ENCODE results near the gene RYR1. TPM values are rescaled to one million over a fixed set of nuclear protein-coding genes. Genes with fewer than 3 reads are reported as not detected.
A peak's percentile ranks its signal among the peaks of the same experiment; 100 is the strongest.

The RYR1 gene
- polyA plus RNA-seq, 1 experiment: not detected

DNA sequence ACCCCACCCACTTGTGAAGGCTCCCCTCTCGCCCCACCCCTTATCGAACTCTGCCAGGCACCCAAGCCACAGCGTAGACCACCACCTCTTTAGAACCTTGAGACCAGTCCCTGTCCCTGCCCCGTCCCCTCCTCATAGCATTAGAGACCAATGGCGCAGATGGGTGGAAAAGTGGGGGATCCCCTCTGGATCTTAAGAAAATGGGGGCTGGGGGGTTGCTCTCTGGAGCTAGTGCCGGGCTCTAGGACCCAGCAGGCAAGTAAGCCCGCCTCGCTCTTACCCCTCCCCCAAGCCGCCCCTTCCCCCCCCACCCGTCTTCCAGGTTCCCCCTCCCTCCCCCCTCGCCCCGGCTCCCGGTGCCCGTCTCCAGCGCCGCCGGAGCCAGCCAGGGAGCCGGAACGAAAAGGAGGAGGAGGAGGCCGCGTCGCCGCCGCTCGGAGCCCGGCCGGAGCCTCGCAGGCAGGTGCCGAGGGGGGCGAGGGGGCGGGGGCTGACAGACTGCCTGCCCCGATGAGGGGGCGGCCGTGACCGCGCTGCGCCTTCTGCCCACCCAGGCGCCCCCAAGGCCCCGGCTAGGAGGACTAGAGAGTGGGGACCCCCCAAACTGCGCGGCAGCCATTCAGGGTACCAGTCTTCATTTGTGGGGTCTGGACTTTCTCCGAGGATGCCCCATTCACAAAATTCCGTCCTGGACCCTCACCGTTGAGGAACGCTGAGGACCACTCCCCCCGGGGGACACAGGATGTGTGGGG, 45.0 kb upstream of the RYR1 start, which contains the start of gene SPRED3:
TSS of gene SPRED3 (plus strand) at position 349 of the 752 bp plus-strand sequence. CDS start 1,606 bp downstream, outside the sequence.
- ChIA-PET POLR2A (interaction anchor here (0.6 to 3.5 kb wide), 9 partner anchors 11 to 807 kb away, joined by 3 to 49 read pairs (median 4); partner anchors contain the start of genes CATSPERG, EIF3K, FAM98C and PSMD8), CTCF (interaction anchor here (1.0 to 2.7 kb wide), 8 partner anchors 14 to 486 kb away, joined by 3 to 41 read pairs (median 6); partner anchors contain the start of genes EIF3K, FAM98C and PSMD8)
- H3K27ac ChIP-seq (ENCODE audit: low read depth, low read length): peak within 1 kb of the TSS; percentile 77
- H3K9me3 ChIP-seq (ENCODE audit: control insufficient read depth, insufficient read depth, low read length): peaks cover 4% of the 10 kb centered on the region; the same call in 1 of the 2 replicates
- peak within 1 kb of the TSS; percentile 93 for H3K4me3 ChIP-seq (ENCODE audit: low read depth, low read length)
- TF ChIP-seq, protein P1, sequence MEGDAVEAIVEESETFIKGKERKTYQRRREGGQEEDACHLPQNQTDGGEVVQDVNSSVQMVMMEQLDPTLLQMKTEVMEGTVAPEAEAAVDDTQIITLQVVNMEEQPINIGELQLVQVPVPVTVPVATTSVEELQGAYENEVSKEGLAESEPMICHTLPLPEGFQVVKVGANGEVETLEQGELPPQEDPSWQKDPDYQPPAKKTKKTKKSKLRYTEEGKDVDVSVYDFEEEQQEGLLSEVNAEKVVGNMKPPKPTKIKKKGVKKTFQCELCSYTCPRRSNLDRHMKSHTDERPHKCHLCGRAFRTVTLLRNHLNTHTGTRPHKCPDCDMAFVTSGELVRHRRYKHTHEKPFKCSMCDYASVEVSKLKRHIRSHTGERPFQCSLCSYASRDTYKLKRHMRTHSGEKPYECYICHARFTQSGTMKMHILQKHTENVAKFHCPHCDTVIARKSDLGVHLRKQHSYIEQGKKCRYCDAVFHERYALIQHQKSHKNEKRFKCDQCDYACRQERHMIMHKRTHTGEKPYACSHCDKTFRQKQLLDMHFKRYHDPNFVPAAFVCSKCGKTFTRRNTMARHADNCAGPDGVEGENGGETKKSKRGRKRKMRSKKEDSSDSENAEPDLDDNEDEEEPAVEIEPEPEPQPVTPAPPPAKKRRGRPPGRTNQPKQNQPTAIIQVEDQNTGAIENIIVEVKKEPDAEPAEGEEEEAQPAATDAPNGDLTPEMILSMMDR (IDR thresholded peaks at IDR 0.05; ENCODE audit: low read depth, low read length): no peak
- DNase-seq (ENCODE audit: low read depth, low spot score): no peak
- H3K27me3 ChIP-seq (ENCODE audit: control insufficient read depth, insufficient read depth, low read length): no peaks in the 10 kb centered on the region

DNA sequence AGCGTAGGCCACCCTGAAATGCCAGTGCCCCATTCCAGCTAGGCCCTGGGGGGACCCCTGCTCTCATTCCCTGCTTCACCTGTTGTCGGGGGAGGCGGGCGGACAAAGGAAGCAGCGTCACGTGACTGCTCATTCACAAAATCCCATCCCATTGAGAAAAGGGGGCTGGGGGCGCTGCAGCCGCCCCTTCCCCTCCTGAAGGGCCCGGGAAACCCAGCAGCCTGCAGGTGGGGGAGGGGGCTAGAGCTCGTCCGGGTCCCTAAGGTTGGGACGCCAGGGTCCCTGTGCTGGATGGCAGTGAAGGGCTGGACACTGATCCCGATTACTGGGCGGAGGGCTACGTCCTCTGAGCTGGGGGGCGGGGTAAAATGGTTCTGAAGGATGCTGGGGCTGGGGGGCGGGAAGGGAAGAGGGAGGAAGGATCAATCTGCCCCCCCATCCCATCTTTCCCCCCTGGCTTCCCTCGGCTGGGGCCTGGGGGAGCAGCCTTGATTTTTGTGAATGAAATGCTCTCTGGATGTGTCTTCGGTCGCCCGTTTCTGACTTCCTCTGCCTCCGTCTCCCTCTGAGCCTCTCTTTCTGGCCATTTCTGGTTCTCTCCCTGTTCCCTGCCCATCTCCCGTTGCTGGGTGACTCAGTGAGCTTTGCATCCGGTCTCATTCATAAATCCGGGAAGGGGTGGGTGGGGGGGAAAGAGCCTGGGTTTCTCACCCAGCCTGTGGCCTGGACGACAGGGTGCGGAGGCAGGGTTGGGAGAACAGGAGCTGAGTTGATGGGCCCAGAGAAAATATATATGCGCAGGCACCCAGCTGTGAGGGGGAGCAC, 44.2 kb upstream of the RYR1 start:
- TF ChIP-seq, protein P1 (IDR thresholded peaks at IDR 0.05; ENCODE audit: low read depth, low read length): no peak
- CTCF ChIA-PET: interaction anchor here (0.6 to 2.7 kb wide), 6 partner anchors 10 to 1518 kb away, joined by 3 to 41 read pairs (median 5); partner anchors contain the start of genes CATSPERG and FAM98C

DNA sequence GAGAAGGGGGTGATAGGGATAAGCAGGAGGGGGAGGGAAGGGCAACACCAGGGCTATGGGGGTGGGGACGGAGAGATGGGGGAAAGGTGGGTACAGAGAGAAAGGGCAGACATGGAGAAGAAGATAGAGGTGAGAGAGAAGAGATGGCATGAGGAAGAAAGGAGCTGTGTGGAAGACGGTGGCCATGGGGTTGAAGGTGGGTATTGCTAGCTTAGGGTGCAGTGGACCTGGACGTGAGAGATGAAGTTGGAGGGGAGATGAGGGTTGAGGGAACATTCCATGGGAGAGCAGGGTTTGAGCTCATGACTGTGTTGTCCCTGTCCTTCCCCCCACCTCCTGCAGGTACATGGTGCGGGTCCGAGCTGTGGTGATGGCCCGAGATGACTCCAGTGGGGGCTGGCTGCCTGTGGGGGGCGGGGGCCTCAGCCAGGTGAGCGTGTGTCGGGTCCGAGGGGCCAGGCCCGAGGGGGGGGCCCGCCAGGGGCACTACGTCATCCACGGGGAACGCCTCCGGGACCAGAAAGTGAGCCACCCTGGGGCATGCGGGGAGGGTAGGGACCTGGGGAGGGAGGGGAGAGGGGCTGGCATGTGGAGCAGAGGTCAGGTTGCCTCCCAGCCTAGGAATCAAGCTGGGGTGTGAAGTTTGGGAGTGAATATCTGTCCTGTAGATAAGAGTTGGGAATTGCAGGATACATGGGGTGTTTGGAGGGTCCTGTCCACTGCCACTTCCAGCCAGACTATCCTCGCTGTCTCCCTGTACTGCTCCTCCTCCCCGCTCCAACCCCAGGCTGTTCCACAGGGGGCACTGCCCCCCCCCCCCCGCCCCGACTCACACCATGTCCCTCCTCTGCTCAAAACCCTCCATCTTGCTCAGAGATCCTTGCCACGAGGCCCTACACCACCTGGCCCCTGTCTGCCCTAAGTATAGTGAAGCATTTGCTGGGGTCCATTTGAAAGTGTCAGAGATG, 43.2 kb upstream of the RYR1 start:
- Histone ChIP-seq H3K4me3 (ENCODE audit: low read depth, low read length) (peak overlapping the region; percentile 93), H3K27me3 (ENCODE audit: control insufficient read depth, insufficient read depth, low read length) (no peaks in the 10 kb centered on the region), H3K9me3 (ENCODE audit: control insufficient read depth, insufficient read depth, low read length) (peaks cover 11% of the 10 kb centered on the region; the same call in 1 of the 2 replicates), H3K27ac (ENCODE audit: low read depth, low read length) (no peak overlapping the region)
- ChIA-PET CTCF (interaction anchor here (0.5 to 2.7 kb wide), 7 partner anchors 10 to 1517 kb away, joined by 3 to 41 read pairs (median 4); partner anchors contain the start of genes CATSPERG and FAM98C), POLR2A (interaction anchor here (3.5 kb wide), 2 partner anchors 13 to 15 kb away, joined by 29 to 49 read pairs; partner anchors contain the start of genes FAM98C and PSMD8)
- TF ChIP-seq, protein P1 (IDR thresholded peaks at IDR 0.05; ENCODE audit: low read depth, low read length): no peak
- DNase-seq (ENCODE audit: low read depth, low spot score): no peak

More for the DNA sequence above, 44.2 kb upstream of the RYR1 start:
- Histone ChIP-seq H3K27ac (ENCODE audit: low read depth, low read length) (peak overlapping the region; percentile 77), H3K9me3 (ENCODE audit: control insufficient read depth, insufficient read depth, low read length) (peaks cover 4% of the 10 kb centered on the region; the same call in 1 of the 2 replicates), H3K4me3 (ENCODE audit: low read depth, low read length) (peak overlapping the region; percentile 93), H3K27me3 (ENCODE audit: control insufficient read depth, insufficient read depth, low read length) (no peaks in the 10 kb centered on the region)
- peak; percentile 30 for DNase-seq (ENCODE audit: low read depth, low spot score)
- POLR2A ChIA-PET: interaction anchor here (3.5 kb wide), 2 partner anchors 14 to 15 kb away, joined by 29 to 49 read pairs; partner anchors contain the start of genes FAM98C and PSMD8

DNA sequence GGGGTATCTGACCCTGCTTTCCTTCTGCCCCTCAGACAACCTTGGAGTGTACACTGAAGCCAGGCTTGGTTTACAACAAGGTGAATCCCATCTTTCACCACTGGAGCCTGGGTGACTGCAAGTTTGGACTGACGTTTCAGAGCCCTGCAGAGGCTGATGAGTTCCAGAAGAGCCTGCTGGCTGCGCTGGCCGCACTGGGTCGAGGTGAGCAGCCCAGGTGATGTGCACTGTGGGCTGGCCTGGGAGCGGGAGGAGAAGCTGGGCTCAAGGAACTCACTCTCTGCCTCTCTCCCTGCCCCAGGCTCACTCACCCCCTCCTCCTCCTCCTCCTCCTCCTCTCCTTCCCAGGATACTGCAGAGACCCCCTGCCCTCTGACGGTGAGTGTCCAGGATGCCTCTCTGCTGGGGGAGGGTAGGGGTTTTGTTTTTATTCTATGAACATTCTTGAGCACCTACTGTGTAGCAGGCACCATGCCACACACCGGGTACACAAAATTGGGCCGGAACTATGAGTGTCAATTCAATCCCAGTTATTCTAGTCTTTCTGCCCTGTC, 41.5 kb upstream of the RYR1 start:
- CTCF ChIA-PET: interaction anchor here (0.9 kb wide), 1 partner anchor 11 kb away, joined by 5 read pairs; the partner anchor contains the start of gene FAM98C
- POLR2A ChIA-PET: interaction anchor here (1.2 kb wide), 1 partner anchor 11 kb away, joined by 6 read pairs; the partner anchor contains the start of gene FAM98C
- DNase-seq (ENCODE audit: low read depth, low spot score): no peak

More for the DNA sequence above, 41.5 kb upstream of the RYR1 start:
- Histone ChIP-seq H3K27ac (ENCODE audit: low read depth, low read length) (no peak overlapping the region), H3K4me3 (ENCODE audit: low read depth, low read length) (no peak overlapping the region), H3K27me3 (ENCODE audit: control insufficient read depth, insufficient read depth, low read length) (no peaks in the 10 kb centered on the region), H3K9me3 (ENCODE audit: control insufficient read depth, insufficient read depth, low read length) (peaks cover 7% of the 10 kb centered on the region; the same call in 1 of the 2 replicates)
- TF ChIP-seq, protein P1 (IDR thresholded peaks at IDR 0.05; ENCODE audit: low read depth, low read length): no peak
